GM19351 (cell line): ENCODE results near the gene ANGPTL4.
"Not testable (repeated sequence)": the region's sequence is repeated elsewhere in the genome, so short reads cannot be mapped to it uniquely, and the experiment has no call there.

Experiments
- ATAC-seq: cut with Tn5 transposase; IDR thresholded peaks from one replicate; pipeline ENCODE4 v1.9.1; 2021; ENCODE audit warnings: mild to moderate bottlenecking, moderate library complexity; ENCODE audit not compliant: unreplicated experiment

Gene ANGPTL4, protein sequence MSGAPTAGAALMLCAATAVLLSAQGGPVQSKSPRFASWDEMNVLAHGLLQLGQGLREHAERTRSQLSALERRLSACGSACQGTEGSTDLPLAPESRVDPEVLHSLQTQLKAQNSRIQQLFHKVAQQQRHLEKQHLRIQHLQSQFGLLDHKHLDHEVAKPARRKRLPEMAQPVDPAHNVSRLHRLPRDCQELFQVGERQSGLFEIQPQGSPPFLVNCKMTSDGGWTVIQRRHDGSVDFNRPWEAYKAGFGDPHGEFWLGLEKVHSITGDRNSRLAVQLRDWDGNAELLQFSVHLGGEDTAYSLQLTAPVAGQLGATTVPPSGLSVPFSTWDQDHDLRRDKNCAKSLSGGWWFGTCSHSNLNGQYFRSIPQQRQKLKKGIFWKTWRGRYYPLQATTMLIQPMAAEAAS

DNA sequence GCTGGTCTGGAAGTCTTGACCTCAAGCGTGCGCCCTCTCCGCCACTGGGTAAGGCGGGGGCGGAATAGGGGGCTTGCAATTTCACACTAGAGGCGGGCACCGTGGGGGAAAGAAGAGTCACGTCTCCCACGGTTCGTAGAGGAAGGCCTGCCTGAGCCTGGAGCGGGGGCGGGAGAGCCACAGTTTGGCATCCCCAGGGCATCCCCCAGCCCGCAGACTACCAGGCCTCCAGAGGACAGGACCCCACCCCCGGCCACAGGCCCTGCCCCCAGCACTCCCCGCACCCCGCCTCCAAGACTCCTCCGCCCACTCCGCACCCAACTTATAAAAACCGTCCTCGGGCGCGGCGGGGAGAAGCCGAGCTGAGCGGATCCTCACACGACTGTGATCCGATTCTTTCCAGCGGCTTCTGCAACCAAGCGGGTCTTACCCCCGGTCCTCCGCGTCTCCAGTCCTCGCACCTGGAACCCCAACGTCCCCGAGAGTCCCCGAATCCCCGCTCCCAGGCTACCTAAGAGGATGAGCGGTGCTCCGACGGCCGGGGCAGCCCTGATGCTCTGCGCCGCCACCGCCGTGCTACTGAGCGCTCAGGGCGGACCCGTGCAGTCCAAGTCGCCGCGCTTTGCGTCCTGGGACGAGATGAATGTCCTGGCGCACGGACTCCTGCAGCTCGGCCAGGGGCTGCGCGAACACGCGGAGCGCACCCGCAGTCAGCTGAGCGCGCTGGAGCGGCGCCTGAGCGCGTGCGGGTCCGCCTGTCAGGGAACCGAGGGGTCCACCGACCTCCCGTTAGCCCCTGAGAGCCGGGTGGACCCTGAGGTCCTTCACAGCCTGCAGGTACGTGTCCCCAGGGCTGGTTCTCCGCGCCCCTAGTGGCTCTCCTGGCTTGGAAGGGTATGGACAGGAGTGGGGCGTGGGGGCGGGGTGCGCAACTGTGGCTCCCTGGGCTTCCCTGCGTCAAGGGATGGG lies at the start of gene ANGPTL4:
Gene ANGPTL4, plus strand, starts transcription at position 353 of the 969 bp plus-strand sequence. Its CDS starts 167 bp downstream, at position 520.
- ATAC-seq, result no peak

DNA sequence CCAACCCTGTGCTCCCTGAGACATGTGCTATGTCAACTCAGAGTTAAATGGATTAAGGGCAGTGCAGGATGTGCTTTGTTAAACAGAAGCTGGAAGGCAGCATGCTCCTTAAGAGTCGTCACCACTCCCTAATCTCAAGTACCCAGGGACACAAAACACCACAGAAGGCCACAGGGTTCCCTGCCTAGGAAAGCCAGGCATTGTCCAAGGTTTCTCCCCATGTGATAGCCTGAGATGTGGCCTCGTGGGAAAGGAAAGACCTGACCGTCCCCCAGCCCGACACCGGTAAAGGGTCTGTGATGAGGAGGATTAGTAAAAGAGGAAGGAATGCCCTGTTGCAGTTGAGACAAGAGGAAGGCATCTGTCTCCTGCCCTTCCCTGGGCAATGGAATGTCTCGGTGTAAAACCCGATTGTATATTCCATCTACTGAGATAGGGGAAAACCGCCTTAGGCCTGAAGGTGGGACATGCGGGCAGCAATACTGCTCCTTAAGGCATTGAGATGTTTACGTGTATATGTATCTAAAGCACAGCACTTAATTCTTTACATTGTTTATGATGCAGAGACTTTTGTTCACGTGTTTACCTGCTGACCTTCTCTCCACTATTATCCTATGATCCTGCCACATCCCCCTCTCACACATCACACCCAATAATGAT lies 48.8 kb upstream of the ANGPTL4 start:
- ATAC-seq, result not testable (repeated sequence)

DNA sequence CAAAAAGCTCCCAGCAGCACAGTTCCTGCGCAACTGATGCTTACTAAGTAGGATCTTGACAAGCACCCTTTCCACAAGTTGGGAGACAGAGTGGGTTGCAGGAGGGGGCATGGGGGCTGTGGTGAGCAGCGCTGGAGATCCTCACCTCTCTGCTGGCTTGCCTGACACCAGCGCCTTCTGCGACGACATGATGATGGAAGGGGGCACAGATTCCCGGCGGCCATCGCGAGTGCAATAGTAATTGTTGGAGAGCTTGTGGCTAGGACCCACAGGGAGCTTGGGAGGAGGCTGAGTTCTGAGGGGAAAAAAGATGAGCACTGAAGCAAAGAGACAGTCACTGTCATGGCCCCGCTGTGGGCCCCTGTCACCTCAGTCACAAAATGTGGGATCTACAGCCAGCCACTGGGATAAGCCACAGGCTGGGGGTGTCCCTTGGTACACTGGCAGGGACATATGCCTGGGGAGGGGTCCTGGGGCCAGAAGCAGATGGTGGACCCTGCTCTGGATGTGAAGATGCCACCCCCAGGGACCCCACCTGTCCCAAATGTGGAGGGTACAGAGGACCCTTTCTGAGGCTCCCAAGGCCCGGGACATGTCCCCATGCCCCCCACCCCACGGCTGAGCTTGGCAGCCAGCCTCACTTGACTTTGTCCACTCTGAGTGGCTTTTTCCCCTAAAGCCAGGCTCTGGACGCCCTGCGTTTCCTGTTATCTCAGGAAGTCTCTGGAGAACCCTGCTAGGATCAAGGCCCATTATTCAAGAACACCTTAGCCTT lies 47.4 kb upstream of the ANGPTL4 start:
- ATAC-seq, result no peak

DNA sequence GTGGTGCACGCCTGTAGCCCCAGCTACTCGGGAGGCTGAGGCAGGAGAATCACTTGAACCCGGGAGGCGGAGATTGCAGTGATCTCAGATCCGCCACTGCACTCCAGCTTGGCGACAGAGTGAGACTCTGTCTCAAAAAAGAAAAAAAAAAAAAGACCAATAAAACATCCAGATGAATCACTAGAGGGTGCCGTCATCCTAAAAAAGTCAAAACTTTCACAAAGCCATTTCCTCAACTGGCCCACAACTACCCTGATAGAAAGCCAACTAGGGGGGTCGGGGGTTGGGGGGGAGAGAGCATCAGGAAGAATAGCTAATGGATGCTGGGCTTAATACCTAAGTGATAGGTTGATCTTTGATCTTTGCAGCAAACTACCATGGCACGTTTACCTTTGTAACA lies 45.1 kb upstream of the ANGPTL4 start:
- ATAC-seq, result not testable (repeated sequence)

DNA sequence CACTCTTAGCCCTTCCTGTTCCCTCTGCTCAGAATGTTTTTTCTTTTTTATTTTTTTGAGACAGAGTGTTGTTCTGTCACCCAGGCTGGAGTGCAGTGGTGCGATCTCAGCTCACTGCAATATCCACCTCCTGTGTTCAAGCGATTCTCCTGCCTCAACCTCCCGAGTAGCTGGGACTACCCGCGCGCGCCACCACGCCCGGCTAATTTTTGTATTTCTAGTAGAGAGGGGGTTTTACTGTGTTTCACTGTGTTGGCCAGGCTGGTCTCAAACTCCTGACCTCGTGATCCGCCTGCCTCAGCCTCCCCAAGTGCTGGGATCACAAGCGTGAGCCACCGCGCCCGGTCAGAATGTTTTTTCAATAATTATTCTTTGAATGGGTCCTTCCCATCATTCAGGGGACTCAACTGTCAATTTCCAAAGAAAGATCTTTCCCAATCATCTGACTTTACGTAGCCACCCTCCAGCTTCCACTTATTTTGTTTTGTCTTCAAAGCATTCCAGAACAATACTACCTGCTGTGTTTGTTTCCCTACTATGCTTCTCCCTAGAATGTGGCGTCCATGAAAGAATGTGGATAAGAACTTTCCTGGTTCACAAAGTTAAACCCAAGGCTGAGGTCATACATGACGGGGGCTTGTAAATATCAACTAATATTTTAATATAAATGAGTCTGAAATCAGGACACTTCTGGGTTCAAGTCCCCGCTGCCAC lies 44.0 kb upstream of the ANGPTL4 start:
- ATAC-seq, result no peak

DNA sequence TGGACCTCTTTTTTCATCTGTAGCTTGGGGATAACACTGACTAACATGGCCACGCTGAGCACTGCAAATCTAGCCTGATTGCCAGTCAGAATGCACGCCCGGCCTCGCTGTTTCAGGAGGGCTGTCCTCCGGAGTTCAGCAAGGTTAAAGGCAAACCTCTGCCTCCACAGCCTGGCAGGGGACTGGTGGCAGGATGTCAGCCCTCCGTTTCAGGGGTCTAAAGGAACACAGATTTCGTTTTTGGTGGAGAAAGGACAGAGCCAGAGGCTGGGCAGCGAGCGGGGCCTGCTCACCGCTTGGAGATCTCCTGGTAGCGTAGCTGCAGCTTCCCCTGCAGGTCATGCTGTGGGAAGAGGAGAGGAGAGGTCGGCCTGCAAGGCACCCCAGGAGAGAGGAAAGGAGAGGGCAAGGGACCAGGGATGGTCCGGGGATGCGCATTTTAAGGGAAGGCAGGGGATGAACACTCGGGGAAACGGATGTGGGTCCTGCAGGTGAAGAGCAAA lies 43.3 kb upstream of the ANGPTL4 start:
- ATAC-seq, result peak; percentile 8

DNA sequence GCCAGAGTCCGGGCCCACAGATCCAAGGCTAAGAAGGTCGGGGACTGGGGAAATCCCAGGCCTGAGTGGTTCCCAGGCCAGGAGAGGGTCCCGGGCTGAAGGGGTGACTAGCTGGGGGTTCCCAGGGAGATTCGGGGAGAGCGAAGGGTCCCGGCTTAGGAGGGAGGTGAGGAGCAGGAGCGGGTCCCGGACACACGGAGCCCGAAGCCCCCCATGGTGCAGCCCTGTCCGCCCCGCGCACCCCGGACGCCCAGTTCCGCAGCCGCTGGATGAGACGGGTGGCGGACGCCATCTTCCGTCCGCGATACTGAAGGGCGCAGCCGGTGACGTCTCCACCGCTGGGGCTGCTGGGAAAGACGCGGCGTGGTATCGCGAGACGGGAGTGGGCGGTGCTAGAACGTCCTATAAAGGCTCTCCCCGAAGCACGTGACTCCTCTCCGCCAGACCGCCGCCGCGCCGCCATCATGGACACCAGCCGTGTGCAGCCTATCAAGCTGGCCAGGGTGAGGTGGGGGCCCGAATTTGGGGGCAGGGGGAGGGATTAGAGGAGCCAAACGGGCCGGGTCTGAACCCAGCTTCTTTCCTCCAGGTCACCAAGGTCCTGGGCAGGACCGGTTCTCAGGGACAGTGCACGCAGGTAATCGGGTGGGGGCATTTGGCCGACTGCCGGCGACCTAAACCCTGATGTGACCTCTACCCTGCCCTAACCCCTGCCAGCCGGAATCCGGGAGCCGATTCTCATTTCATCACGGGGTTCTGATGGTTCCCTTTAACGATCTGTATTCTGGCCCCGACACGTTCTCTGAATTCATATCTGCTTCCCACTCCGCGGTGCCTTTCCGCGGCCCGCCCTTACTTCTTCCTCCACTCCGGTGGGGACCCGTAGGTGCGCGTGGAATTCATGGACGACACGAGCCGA lies 42.6 kb upstream of the ANGPTL4 start, which contains the start of the genes NDUFA7 and RPS28:
Gene NDUFA7, minus strand, starts transcription at position 309 of the 919 bp plus-strand sequence. Its CDS starts 17 bp downstream, at position 292.
Gene RPS28, plus strand, starts transcription at position 430 of the 919 bp plus-strand sequence. Its CDS starts 35 bp downstream, at position 465.
- ATAC-seq, result peak; percentile 84

DNA sequence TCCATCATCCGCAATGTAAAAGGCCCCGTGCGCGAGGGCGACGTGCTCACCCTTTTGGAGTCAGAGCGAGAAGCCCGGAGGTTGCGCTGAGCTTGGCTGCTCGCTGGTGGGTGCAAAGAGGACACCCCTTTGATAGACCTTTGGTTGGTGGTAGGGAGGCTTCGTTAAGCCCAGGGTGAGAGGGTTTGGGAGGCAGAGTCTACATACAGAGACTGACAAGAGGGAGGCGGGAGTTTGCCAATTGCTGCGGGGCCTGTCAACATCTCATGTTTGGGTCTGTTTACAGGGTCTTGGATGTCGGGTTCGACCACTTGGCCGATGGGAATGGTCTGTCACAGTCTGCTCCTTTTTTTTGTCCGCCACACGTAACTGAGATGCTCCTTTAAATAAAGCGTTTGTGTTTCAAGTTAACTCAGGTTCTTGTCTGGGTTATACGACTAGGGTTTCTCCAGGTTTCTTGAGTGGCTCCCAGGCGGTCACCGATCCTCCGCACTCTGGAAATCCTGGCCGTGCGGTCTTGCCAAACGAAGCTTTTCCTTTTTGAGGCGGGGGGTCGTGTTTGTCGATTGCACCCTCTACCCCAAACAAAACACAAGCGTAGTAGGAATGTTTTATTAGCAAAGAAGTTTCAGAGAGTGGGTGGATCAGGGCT lies 41.8 kb upstream of the ANGPTL4 start:
- ATAC-seq, result no peak

DNA sequence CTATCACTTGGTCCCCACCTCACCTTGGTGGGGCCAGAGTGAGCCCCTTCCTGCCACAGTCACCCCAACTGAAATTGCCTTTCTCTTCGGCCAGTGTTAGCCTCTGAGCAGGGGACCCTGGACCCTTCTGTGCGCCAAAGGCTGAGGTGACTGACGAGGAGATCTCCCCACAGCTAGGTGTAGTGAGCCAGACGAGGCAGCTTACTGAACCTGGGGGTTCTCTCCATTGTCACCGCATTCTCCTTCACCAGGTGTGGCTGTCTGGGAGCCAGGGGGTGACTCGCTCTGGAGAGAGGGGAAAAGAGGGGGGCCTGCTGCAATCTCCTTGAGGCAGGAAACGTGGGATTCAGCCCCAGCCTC lies 41.3 kb upstream of the ANGPTL4 start:
- ATAC-seq, result no peak

DNA sequence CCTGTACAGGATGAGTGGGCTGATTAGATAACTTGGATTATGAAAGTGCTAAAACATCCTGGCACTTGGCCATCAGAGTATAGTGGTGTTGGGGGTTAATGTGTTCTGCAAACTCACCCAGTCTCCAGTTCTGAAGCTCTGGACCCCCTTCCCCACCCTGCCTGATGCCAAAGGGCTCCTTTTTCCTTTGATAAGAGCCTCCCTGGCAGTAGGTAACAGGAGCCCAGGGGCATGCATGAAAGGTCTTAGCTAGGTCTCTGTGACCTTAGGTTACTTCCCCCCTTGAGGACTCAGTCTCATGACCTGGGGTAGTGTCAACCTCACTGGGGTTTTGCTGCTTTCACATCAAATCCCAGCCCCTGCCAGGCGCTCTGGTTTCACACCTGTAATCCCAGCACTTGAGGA lies 40.2 kb upstream of the ANGPTL4 start:
- ATAC-seq, result no peak

DNA sequence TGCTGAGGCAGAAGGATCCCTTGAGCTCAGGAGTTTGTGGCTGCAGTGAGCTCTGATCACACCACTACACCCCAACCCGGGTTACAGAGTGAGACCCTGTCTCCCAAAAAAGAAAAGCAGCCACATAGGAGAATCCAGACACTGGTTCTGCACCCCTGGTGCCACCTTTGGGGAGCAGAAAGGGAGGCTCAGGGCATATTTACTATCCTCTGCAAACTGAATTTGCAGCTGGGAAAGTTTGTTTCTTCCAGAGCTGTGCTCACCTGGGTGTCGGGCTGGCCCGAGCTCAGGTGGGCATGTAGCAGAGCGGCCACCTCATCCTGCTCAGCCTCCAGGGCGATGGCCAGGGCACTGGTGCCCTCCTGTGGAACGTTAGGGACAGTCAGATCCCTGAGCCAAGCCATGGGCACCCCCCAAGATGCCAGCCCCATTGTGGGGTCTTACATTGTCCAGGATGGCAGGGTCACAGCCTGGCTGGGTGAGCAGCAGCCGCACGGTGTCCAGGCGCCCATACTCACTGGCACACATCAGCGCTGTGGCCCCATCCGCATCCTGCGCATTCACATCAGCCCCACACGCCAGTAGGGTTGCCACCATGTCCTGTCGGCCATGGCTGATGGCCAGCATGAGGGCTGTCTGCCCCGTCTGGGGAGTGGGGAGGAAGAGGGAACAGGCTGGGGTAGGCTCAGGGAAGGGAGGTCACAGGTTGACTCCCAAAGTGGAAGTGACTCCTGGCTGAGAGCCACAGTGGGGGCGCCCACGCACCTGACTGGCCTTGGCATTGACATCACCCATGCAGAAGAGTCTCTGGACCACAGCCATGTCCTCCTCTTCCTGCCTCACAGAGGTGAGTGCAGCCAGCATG lies 39.5 kb upstream of the ANGPTL4 start:
- ATAC-seq, result no peak

DNA sequence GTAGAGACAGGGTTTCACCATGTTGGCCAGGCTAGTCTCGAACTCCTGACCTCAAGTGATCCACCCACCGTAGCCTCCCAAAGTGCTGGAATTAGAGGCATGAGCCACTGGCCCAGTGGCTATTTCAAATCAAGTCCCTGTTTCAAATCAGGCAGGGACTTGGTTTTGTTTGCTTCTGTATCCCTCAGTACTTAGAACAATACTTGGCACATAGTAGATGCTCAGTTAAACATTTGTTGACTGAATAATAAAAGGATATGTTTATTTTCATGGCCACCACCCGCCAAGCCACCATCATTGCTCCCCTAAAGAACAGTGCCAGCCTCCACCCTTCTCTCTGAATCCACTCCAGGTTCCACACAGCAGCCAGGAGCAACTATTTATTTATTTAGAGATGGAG lies 38.5 kb upstream of the ANGPTL4 start:
- no peak for ATAC-seq

DNA sequence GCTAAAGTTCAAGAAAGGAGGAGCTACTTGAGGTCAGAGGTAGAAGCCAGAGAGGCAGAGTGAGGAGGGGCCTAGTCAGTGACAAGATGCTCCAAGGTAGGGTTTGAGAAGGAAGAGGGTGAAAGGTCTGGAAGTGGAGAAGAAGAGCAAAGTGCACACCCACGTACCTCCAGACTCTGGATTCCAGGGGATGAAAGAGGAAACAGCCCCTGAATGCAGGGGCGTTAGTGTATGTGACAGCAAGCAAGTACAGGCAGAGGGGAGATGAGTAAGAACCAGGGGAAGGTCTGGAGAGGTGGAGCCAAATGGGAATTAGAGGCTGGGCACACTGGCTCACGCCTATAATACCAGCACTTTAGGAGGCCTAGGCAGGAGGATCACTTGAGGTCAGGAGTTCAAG lies 34.0 kb upstream of the ANGPTL4 start:
- ATAC-seq, result no peak

DNA sequence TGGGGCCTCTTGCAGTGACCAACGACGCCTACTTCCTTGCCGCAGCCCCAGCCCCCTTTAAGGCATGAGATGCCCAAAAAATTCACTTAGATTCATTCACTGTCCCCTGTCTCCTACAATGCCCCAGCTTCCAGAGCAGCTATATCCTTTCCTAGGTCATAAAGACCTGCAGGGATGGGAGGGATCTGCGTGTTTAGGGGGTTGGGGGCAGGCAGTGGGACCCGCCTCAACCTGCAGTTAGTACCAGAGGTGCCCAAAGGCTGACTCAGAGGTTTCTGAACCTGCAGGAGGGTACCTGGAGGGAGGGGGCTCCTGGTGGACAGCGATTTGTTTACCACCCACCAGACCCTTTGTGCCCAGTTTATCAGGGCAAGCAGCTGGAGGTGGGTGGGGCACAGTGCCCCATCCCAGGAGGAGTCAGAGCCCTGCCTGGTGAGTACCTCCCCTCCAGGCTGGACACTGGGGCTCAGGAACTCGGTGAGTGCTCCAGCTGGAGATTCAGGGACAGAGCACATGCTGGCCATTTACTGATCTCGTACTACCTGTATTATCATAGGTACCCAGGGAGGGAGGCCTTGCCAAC lies 32.6 kb upstream of the ANGPTL4 start:
- no peak for ATAC-seq

DNA sequence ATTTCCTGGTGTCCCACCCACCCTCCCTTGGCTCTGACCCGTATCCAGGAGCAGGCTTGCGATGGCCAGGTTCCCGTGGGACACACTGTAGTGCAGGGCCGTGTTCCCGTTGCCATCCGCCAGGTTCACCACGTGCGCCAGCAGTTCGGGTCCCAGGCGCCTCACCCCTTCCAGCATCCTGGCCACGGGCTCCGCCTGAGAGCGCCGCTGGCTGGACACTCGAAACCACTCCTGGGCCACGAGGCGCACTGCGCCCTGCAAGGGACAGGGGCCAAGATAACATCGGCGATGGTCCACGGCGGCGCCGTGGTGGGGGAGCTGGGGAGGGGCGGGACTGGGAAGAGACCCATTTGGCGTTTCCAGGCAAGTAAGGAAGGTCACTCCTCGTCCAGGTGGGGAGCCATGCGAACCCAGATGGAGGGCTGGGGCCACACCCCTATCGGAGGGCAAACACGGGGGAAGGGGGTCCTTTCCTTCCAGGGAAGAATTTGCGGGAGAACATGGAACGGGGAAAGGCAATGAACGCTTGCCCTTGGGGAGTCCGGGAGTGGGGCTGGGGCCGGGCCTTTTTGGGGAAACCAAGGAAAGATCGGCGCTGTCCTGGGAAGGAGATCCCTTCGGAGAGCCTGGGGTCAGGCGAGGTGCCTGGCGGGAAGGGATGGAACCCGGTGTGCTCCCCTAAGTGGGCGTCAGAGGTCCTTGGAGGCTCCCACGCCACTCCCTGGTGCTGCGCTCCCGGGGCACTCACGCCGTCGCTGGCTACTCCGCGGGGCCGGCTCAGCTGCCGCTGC lies 30.8 kb upstream of the ANGPTL4 start:
- no peak for ATAC-seq
